HL-60 (cell line): ENCODE results near the gene NEURL1.

Experiments
- GABPA ChIP-seq: IDR thresholded peaks from 2 replicates; pipeline ENCODE4 v1.6.1; 2012; ENCODE audit warnings: low read depth
- POLR2AphosphoS5 ChIP-seq: IDR thresholded peaks from 2 replicates; pipeline ENCODE4 v1.6.1; 2012; ENCODE audit warnings: low read depth
- TF ChIP-seq, protein P1 (sequence below): IDR thresholded peaks from one replicate; pipeline ENCODE4 v1.5.1; 2011; ENCODE audit warnings: low read length, control low read depth, inconsistent platforms; ENCODE audit not compliant: insufficient read depth
- TF ChIP-seq, protein P2 (sequence below): IDR thresholded peaks from 2 replicates; pipeline ENCODE4 v1.6.1; 2012; ENCODE audit warnings: low read depth; ENCODE audit not compliant: insufficient replicate concordance

- TF ChIP-seq, protein P1, sequence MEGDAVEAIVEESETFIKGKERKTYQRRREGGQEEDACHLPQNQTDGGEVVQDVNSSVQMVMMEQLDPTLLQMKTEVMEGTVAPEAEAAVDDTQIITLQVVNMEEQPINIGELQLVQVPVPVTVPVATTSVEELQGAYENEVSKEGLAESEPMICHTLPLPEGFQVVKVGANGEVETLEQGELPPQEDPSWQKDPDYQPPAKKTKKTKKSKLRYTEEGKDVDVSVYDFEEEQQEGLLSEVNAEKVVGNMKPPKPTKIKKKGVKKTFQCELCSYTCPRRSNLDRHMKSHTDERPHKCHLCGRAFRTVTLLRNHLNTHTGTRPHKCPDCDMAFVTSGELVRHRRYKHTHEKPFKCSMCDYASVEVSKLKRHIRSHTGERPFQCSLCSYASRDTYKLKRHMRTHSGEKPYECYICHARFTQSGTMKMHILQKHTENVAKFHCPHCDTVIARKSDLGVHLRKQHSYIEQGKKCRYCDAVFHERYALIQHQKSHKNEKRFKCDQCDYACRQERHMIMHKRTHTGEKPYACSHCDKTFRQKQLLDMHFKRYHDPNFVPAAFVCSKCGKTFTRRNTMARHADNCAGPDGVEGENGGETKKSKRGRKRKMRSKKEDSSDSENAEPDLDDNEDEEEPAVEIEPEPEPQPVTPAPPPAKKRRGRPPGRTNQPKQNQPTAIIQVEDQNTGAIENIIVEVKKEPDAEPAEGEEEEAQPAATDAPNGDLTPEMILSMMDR = no peak
- TF ChIP-seq POLR2AphosphoS5 (no peak), GABPA (no peak)
- TF ChIP-seq, protein P2, sequence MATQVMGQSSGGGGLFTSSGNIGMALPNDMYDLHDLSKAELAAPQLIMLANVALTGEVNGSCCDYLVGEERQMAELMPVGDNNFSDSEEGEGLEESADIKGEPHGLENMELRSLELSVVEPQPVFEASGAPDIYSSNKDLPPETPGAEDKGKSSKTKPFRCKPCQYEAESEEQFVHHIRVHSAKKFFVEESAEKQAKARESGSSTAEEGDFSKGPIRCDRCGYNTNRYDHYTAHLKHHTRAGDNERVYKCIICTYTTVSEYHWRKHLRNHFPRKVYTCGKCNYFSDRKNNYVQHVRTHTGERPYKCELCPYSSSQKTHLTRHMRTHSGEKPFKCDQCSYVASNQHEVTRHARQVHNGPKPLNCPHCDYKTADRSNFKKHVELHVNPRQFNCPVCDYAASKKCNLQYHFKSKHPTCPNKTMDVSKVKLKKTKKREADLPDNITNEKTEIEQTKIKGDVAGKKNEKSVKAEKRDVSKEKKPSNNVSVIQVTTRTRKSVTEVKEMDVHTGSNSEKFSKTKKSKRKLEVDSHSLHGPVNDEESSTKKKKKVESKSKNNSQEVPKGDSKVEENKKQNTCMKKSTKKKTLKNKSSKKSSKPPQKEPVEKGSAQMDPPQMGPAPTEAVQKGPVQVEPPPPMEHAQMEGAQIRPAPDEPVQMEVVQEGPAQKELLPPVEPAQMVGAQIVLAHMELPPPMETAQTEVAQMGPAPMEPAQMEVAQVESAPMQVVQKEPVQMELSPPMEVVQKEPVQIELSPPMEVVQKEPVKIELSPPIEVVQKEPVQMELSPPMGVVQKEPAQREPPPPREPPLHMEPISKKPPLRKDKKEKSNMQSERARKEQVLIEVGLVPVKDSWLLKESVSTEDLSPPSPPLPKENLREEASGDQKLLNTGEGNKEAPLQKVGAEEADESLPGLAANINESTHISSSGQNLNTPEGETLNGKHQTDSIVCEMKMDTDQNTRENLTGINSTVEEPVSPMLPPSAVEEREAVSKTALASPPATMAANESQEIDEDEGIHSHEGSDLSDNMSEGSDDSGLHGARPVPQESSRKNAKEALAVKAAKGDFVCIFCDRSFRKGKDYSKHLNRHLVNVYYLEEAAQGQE = no peak
Observed at GRCh38 chr10:103629581-103629980, 136.1 kb downstream of the NEURL1 start.
